Measurements from ENCODE around the gene MUSTN1.

The MUSTN1 gene

DNA sequence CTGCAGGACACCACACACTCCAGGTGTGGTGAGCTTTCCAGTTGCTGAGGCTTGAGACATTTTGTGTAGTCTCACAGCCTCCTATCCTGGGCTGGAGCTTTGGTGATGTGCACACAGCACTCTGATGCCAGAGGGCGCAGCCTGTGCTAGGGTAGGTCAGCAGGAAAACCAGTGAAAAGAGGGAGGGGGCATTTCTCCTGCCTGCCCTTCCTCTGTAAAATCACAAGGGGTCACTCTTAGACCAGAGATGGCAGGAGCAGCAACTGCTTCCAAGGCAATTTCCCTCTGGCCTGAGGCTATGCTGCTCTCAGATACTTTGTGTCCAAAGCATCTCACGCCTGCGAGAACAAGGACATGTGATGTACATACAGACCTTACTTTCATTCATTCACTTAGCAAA is 16.5 kb upstream of the MUSTN1 start:
- no peak for FAIRE-seq

DNA sequence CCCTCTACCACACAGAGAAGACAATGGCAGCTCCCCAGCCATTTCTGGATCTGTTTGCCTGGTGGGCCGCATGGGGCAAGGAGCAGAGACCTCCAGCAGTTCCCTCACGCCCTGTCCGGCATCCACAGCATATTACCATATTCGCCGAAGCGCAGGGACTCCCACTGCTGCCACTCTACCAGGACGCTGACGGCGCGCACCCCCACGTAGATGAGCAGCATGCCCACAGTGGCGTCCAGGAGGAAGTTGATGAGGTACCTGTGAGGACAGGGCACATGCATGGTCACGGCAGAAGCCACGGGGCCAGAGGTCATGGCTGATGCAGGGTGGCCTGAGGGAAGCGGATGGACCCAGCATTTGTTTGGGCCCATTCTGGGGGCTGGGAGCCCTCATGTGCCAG is 14.8 kb upstream of the MUSTN1 start:
- no peak for FAIRE-seq

DNA sequence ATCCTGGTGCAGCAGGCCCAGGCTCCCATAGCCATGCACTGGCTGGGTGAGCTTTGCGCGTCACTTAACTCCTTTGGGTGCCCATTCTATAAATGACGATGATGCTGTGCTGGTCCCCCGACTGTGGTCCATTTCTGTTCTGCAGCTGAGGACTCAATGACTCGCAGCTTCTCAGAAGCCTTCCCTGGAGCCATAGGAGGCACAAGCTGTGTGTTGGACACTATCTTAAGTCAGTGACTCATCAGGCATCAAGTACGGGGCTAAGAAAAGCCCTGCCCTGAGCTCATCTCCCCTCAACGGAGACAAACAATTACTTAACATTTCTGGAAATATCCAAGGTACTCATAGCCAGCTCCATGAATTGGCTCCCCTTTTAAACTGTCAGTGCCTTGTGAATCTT is 13.8 kb upstream of the MUSTN1 start:
- no peak for FAIRE-seq

DNA sequence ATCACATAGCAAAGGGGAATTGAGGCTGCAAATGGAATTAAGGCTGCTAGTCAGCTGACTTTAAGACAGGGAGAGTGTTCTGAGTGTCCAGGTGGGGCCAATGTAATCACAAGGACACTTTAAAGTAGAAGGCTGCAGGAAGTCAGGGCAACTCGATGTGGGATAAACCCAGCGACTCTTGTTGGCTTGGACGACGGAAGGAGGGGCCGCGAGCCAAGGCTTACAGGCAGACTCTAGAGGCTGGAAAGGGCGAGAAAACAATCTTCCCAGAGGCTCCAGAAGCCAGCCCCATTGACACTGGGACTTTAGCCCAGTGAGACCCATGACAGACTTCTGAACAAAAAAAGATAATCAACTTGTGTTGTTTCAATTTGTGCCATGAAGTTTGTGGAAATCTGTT is 12.9 kb upstream of the MUSTN1 start:
- FAIRE-seq: no peak

DNA sequence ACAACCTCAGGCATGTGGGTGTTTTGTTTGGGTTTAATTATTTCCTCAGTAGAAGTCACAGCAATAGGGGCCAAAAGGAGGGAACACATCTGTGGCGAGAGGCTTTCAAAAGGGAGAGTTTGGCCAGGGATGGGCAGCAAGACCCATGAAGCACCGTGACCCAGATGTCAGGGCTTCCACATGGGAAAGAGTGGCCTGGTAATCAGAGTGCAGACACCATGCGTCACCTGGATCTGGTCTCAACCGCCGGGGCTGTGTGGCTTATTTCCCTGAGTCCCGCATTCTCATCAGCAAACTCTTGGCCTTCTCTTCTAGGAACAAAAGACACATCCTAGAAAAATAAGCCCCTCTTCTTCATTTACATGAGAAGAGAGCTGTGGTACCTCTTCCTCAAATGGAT is 12.4 kb upstream of the MUSTN1 start:
- FAIRE-seq: no peak

DNA sequence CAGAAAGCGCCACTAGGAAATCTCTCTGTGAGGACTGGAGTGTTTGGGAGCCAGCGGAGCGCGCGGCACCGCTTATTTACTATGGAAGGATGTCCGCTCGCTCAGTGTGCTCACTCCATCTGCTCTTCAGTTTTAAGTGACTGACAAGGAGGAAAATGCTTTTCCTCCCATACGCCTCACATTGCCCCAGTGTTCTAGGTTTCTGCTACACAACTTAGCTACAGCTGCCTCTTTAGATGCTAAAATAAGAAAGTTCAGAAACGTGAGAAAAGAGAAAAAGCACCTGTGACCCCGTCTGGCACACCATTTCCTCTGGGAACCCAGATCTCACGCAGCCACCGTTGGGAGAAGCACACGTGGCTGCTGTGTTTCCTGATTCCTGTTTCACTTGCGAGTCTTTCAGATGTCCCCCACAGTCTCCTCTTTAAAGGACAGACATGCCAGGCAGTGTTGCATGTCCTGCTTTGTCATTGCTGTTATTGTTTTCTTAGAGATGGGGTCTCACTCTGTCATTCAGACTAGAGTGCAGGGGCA is 11.7 kb upstream of the MUSTN1 start:
- FAIRE-seq: no peak

DNA sequence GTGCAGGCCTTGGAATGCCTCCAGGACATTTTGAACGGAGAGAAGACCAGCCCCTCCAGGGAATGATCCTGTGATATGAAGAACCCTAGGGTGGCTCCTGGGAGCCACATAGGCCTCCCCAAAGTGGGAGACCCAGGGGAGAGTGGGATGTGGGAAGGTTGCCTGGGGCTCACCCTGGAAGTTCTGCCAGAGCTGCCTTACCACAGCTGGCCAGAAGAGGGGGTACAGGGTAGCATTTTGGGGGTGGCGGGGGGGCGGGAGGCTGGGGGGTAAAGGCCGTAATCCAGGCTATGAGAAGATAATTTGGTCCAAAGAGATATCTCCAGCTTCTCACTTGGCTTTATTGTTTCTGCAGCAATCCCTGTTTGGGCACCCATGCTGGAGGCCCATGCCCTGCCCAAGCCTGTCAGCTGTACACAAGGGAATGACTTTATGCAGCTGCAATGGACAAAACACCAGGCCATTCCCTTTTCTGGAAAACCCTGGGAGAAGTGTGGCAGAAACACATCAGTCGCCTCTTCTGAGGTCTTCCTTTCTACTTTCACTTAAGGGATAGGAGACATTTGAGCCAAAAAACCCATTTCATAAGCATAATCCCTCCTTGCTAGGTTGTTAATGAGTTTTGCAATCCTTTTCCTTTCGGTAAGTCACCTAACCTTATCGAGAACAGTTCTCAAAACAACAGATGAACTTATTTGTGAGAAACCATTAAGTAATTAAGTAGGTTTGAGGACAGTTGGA is 11.0 kb upstream of the MUSTN1 start:
- FAIRE-seq: peak; percentile 5

DNA sequence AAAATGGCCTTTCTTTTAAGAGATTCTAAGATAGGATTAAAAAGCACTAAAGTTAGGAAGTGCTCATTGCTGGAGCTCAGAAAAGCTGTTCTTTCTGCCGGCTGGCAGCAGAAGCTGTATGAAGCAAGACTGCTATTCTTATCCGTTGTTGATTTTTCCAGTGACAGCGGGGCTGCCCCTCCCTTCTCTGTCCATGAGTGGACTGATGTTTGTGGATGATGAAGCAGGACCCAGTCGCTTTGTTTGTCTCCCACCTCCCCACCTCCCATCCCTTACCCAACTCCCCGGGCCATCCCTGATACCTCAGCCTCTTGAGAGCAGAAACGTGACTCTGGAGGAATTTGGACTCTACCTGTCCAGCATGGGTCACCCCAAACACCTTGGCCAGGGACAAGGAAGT is 10.3 kb upstream of the MUSTN1 start:
- FAIRE-seq: peak; percentile 97

DNA sequence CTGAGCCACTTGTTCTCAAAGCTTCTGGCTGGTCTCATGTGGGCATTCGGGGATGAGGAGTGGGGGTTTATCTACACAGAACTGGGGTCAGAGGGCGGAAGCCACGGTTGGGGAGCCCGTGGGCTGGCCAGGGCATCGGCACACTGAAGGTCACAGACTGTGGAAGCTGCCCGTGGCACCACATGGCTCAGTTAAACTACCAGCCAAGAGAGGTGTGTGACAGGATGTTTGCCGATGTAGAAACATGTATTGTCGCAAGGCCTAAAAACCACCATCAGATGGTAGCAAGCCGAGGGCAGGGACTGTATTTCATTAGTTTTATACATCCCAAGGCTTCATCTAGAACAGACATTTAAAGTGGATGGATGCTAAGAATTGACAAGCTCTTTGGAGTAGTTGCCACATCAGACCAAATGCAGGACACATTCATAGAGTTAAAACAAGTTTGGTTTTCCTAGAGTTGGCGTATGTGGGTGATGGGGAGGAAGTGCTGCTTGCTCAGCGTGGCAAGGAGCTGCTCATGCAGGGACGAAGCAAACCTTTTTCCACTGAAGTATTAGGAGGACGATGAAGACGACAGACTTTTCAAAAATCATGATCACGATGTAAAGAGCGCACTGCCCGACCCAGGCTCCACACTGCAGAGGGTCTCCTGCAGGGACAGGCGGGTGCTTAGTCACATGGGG is 9.6 kb upstream of the MUSTN1 start:
- FAIRE-seq: no peak

DNA sequence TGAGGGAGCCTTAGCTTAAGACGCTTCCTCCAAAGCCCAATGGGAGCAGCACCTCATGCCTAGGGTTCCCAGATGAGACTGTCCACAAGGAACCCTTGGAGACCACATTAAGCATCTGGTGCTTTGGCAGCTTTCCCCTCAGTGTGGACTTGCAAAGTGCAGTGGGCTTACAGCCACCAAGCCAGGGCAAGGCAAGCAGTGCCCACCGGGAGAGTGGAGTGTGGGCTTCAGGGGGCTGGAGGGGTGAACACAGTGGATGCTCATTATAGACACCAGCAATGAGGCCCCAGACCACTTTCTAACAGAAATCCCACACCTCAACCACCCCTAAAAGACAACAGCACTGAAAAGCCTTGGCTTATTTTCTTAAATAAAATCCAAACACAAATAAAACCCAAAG is 9.1 kb upstream of the MUSTN1 start:
- FAIRE-seq: no peak

DNA sequence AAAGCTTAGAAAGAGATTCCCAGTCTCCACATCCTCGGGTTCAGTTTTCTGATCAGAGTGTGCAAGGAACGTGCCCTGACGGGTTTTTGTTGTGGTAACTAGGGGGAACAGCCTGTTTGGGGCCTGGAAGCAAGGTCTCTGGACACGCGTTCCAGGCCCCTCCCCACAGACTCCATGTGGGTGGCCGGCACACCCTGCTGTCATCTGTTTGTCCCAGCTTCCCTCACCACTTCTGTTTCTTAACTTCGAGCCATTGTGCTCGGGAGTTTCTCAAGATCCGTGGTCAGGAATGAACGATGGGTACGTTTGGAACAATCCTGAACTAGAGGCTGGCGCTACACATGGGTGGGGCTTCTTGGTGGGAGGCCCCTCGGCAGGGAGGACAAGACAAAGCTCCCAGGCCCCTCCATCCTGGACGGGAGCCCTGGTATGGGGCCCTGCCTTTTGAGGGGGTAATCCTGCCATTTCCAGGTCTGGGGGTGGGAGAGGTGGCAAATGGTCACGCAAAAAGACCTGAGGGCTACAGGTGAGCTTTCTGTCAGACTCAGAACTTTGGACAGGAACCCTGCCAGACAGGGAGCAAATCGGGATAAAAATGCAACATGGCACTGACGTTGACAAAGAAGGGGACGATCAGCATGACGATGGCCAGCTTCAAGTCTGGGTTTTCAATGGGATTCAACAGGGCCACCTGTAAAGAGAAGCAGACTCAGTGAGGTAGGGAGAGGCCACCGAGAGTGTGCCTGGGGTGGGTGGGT is 8.5 kb upstream of the MUSTN1 start:
- FAIRE-seq: no peak

DNA sequence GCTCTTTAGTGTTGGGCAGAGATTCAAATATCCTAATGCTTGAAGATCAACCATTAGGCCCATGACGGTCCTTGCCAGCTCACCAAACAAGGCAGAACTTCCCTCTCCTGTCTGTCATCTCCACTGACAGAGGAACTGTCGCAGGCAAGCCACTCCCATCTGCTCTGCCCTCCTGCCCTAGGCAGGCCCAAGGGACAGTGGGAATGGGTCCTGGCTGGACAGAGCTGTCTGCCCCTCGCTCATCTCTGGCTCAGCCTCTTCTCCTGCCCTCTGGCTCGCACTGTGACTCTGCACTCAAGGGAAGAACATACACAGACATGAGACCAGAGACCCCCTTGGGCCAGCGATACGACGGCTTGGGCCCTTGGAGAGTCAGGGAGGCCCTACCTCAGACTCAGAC is 7.6 kb upstream of the MUSTN1 start:
- no peak for FAIRE-seq

DNA sequence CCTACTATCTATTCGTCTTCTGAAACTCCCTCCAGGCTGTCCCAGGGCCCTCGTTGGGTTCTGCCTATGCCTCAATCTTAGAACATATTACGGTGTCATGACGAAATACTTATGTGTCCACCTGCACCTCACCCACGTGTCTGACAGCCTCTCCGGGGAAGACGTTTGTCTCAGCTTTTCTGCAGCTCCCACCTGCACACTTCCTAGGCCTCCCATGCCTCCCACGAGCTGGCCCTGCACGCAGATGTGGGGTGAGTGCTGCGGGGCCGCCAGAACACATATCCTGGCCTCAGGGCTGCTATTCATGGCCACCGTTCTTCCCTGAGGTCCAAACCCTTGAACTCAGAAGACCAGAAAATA is 7.1 kb upstream of the MUSTN1 start:
- no peak for FAIRE-seq

DNA sequence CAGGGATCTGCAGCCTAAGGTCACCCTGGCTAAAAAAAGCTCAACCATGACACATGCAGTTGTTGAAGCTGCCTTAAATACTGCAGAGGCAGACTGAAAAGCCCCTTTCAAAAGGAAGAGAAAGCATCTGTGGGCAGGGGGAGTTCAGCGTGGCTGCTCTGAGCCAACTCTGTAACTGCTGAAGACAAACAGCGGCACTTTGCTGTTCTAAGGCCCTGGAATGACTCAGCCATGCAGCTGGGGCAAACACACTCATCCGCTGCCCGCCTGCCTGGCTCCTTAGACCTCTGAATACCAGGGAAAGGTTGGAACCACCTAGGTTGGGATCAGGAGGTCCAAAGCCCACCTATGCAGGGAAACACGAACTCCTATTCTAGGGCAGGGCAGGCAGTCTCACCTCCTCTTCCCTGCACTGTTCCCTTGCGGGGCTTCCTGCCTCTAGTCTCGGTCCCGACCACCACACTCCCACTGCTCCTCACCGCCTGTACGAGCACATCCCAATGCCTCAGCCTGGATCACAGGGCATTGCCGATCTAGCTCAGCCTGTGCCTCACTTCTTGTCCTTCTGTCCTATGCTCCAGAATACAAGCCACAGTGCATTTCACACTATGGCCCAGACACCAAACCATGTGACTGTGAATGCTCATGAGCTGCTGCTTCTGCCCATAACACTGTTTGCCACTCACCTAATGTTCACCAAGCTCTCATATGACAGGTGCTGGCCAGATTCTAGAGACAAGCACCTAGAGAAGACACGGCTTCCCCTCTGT is 6.6 kb upstream of the MUSTN1 start:
- FAIRE-seq: no peak

DNA sequence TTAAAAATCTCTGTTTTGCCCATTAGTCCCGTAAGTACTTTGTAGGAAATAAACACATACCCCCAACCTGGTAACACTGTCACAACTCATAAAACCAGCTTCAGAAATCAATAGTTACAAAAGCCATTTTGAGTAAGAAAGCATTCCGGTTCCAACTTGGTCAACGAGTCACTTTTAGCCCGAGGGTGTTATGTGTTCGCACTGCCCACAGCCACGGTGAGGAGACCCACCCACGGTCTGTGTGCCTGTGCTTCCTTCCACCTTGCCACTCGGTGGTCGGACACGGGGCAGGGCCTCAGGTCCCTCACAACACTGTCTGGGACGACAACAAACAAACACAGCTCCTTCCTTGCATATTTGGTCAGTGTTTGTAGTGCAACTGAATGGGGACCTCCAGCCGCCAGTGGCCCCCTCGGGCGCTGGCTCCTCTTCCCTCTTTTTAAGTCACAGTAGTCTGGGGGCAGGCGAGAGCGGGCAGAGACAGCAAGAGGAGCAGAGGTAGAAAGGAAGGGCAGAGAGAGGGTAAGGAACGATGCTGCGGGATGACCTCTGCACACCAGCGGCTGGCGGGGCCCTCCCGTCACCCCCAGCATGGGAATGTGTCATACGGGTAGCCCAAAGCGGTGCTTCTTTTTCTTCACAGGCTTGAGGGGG is 5.2 kb upstream of the MUSTN1 start:
- FAIRE-seq: no peak

DNA sequence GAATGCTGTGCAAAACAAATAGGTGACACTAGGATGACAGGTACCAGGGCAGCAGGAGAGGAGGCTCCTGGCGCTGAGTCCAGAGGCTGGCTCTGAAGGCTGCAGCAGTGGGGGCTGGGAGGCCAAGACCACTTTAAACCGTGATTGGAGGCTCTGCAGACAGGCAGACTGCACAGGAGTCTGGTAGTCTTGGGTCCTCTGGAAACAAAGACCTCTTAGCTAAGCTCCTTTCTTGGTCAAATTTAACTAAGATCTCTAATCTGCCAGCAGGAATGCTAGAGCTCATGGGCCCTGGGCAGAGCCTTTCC is 4.4 kb upstream of the MUSTN1 start:
- no peak for FAIRE-seq

DNA sequence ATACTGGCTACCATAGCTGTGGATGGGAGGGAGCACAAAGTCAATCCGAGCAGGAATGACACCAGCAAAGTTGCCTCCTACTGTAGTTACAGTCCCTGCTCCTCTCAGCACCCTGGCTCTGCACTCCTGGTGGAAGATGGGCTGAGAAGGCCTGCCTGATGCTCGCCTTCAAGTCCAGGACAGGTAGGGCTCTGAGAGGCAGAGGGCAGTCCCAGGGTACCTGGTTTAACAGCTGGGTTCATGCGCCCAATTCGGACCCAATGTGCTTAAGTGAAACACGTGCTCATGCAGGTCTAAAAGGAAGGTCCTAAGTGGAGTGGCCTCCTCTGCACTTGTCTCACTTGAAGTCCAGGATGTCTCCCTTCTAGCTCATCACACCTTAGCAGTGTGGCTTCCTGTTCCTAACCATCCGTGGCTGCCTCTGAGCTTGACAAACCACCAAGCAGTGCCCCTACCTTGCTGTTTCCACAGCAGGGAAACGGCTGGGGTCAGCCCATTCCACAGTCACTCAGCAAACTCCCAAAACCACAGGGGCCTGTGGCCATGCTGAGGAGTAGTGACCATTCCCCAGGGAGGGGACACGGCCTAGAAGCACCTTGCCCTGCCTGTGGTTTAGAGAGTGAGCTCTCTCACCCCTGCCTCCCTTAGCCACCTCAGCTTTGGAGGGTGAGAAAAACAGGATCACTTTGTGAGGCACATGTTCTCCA is 3.9 kb upstream of the MUSTN1 start:
- no peak for FAIRE-seq

DNA sequence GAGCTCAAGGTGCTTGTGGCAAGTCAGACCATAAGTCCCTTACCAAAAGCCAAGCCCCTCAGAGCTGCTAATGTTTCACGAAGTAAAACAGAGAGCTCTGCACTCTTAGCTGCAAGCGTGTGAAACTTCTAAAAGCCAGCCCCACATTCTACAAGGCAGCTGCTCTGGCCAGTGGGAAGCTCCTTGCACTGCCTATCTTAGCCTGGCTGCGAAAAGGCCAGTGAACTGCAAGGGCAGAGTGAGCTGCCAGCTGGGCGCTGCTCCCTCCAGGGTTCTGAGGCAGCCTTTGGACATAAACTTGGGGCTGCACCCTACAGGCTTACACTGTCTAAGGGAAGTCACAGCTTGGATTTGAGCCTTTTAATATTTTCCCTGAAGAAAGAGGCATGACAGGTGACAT is 2.2 kb upstream of the MUSTN1 start:
- FAIRE-seq: no peak

DNA sequence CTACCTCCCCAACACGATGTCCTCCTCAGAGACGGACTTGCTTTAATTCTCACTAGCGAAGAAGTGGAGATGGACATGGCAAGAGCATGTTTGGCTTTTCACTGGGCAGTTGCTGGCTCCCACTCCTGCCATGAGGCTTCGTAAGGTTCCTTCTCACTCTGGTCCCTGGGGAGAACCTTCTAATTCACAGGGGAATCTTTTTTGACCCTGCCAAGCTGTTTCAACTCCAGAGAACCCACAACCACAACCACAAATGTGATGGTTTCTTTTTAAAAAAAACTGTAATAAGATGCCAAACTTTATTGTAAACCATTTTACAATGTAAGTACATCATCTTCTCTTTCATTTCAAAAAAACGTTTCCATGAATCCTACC is 1.6 kb upstream of the MUSTN1 start:
- no peak for FAIRE-seq

DNA sequence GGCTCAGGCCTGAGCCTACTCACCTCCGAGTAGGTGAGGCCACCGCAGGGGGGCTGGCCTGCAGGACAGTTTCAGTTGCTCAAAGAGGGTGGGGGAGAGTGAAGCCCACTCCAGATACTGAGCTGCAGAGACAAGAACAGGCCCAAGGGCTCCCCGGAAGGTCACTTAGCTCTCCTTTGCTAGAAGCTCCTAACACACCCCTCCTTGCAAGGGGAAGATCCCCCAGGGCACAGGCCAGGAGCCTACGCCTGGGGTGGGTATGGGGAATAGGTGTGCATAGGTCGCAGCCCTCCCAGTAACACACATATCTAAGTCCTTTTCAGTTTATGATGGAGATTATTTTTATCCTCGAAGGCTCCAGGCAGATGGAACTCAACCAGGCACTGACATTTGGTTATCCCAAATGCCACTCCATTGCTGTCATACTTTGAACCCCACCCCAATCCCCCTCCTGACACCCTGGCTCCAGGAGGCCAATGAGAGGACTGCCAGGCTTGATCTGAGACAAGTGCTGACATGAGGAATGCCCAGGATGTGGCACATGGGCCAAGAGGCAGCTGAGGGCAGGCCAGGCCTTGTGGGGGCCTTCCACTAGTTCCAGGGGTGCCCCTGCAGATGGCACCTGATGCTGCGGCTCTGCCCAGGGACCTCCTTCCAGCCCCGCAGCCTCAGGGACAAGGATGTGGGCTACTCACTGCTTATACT is 1.1 kb upstream of the MUSTN1 start:
- no peak for FAIRE-seq

DNA sequence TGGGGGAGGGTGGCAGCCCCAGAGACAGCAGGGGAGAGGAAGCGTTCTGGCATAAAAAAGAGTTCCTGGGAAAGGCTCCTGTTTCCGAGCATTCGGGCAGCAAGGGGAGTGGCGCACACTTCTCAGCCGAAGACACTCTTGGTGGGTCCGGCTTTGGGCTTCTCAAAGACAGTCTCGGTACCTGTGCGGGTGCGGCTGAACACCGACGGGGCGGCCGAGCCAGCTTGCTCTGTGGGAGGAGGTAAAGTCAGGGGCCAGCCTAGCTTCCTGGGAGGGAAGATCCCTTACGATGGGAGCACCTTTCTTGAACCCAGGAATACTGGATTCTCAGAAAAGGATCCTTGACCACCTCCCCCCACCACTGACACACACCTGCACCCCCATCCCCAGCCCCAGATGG is 1.6 kb downstream of the MUSTN1 start:
- no peak for FAIRE-seq
